ENCODE measurements around the gene MCHR1. TPM values are rescaled to one million over a fixed set of nuclear protein-coding genes. Genes with fewer than 3 reads are reported as not detected.

Gene MCHR1
- total and polyA plus RNA-seq, 2 of the 13 experiments (the other 11 are each of a cell fraction or from before 2014, with no cell fraction given), result 0.40 to 0.83 TPM

- peak; percentile 35; the same call in 1 of the 2 replicates for TF ChIP-seq ZNF142 (CRISPR knock-in tag; IDR thresholded peaks at IDR 0.05)
- peak; percentile 58; the same call in 1 of the 2 replicates for TF ChIP-seq ZIK1 (CRISPR knock-in tag; IDR thresholded peaks at IDR 0.05; ENCODE audit: borderline replicate concordance, low read depth)
- TF ChIP-seq ZNF703 (CRISPR knock-in tag; IDR thresholded peaks at IDR 0.05; ENCODE audit: borderline replicate concordance), result no peak
- TF ChIP-seq ZBTB38 (CRISPR knock-in tag; IDR thresholded peaks at IDR 0.05), result peak; percentile 13; the same call in 1 of the 2 replicates
- no peak for TF ChIP-seq SMC3 (IDR thresholded peaks at IDR 0.05; ENCODE audit: low read length)
- no peak; the same call in 1 of the 2 replicates for TF ChIP-seq MTF1 (CRISPR knock-in tag; IDR thresholded peaks at IDR 0.05)
- no peak for TF ChIP-seq MTF2 (CRISPR knock-in tag; IDR thresholded peaks at IDR 0.05; ENCODE audit: borderline replicate concordance)
- 0 out of 2 replicates have a peak, but pooled peaks have one; percentile 29 for TF ChIP-seq PCBP1 (IDR thresholded peaks at IDR 0.05; ENCODE audit: borderline replicate concordance, low read depth, low read length)
- no peak for TF ChIP-seq TOE1 (CRISPR knock-in tag; IDR thresholded peaks at IDR 0.05)
- TF ChIP-seq ZNF576 (CRISPR knock-in tag; IDR thresholded peaks at IDR 0.05), result no peak
- TF ChIP-seq, protein P1, sequence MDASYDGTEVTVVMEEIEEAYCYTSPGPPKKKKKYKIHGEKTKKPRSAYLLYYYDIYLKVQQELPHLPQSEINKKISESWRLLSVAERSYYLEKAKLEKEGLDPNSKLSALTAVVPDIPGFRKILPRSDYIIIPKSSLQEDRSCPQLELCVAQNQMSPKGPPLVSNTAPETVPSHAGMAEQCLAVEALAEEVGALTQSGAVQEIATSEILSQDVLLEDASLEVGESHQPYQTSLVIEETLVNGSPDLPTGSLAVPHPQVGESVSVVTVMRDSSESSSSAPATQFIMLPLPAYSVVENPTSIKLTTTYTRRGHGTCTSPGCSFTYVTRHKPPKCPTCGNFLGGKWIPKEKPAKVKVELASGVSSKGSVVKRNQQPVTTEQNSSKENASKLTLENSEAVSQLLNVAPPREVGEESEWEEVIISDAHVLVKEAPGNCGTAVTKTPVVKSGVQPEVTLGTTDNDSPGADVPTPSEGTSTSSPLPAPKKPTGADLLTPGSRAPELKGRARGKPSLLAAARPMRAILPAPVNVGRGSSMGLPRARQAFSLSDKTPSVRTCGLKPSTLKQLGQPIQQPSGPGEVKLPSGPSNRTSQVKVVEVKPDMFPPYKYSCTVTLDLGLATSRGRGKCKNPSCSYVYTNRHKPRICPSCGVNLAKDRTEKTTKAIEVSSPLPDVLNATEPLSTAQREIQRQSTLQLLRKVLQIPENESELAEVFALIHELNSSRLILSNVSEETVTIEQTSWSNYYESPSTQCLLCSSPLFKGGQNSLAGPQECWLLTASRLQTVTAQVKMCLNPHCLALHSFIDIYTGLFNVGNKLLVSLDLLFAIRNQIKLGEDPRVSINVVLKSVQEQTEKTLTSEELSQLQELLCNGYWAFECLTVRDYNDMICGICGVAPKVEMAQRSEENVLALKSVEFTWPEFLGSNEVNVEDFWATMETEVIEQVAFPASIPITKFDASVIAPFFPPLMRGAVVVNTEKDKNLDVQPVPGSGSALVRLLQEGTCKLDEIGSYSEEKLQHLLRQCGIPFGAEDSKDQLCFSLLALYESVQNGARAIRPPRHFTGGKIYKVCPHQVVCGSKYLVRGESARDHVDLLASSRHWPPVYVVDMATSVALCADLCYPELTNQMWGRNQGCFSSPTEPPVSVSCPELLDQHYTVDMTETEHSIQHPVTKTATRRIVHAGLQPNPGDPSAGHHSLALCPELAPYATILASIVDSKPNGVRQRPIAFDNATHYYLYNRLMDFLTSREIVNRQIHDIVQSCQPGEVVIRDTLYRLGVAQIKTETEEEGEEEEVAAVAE (CRISPR knock-in tag; IDR thresholded peaks at IDR 0.05; ENCODE audit: borderline replicate concordance), result peak; percentile 80
- TF ChIP-seq SSRP1 (CRISPR knock-in tag; IDR thresholded peaks at IDR 0.05), result no peak
- TF ChIP-seq ZNF24 (IDR thresholded peaks at IDR 0.05), result no peak
- TF ChIP-seq, protein P2, sequence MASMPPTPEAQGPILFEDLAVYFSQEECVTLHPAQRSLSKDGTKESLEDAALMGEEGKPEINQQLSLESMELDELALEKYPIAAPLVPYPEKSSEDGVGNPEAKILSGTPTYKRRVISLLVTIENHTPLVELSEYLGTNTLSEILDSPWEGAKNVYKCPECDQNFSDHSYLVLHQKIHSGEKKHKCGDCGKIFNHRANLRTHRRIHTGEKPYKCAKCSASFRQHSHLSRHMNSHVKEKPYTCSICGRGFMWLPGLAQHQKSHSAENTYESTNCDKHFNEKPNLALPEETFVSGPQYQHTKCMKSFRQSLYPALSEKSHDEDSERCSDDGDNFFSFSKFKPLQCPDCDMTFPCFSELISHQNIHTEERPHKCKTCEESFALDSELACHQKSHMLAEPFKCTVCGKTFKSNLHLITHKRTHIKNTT (CRISPR knock-in tag; IDR thresholded peaks at IDR 0.05), result no peak
- peak; percentile 39 to 61; a peak in 3 of 4 replicates for TF ChIP-seq MAFK (conservative IDR thresholded peaks at IDR 0.05 in 1 of 2, IDR thresholded peaks at IDR 0.05 in 1 of 2; ENCODE audit: low read length in 2 of 2)
- TF ChIP-seq FOXA1 (IDR thresholded peaks at IDR 0.05), result no peak
- TF ChIP-seq FOXA1 (CRISPR knock-in tag; IDR thresholded peaks at IDR 0.05), result no peak
Measured at GRCh38 chr22:40651563-40652501, 27.5 kb upstream of the MCHR1 start (continued).

Measured in HepG2 (cell line).